GM18858 (cell line): ENCODE results near the gene FBLN1.

Experiments
- ATAC-seq: cut with Tn5 transposase; IDR thresholded peaks from one replicate; pipeline ENCODE4 v1.9.1; 2021; ENCODE audit not compliant: unreplicated experiment

The FBLN1 gene

GRCh38 chr22:45503816-45504372 lies 1.2 kb downstream of the FBLN1 start:
- ATAC-seq: no peak

DNA sequence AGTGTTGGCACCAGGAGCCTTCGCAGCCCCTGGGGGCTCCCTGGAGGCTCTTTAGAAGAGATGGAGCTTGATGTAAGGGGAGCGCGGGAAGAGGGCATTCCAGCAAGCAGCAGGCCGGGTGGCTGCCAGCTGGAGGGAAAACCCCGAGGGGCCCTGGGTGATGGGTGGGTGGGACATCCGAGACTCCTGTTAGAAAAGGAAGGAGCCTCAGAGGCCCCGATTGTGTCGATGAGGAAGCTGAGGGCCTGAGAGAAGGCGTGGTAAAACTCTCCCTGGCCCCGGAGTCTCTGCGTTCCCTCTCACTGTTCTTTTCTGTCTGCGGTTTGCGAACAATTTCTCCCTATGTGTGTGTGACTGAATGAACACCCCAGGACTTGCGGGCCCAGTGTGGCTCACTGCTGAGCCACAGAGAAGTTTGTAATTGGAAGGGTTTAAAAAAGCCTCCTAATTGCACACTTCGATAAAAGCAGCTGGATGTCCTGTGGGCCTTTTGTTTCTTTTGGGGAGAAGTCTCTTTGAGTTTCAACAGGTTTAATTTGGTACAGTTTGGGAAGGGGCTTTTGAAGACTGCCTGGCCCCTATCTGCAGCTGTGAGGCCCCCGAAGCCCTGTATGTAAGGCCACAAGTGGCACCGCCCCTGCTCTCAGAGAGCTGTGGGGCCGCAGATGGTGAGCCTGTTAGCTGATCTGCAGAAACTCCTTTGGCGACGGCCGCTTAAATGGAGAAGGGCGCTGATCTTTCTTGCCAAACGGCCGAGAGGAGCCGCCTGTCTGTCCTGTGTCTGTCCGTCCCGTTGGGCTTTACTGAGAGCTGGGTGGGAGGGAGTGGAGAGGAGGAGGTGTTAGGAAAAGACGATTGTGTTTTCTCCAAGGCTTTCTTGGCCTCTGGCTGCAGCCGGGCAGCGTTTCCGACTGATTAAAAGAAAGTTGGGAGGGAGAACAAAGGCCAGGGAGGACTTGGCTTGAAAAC lies 2.0 kb downstream of the FBLN1 start:
- ATAC-seq: no peak

DNA sequence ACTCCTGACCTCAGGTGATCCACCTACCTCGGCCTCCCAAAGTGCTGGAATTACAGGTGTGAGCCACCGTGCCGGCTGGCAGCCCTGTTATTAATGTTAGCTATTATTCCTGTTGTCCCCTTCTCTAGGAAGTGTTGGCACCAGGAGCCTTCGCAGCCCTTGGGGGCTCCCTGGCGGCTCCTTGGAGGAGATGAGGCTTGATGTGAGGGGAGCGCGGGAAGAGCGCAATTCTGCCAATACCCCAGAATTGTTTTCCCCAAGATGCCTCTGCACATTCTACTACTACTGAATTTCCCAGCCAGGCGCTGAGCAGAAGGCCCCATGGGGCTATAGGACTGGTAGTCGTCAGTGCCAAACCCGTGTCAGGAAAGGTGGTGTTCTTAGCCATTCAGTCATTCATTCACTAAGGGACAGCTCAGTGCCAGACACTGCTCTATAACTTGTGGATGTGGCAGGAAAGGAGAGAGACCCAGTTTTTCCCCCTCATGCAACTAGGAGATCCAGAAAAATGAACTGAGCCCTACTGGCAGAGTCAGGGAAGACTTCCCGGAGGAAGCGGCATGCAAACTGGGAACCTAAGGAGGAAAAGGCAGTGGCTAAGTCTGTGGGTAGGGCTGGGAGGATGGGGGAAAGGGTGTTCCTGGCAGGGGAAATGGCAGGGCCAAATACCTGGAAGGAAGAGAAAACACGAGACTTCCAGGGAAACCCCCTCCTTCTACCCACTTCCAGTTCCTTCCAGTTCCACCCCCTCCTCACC lies 3.5 kb downstream of the FBLN1 start:
- no peak for ATAC-seq

GRCh38 chr22:45506816-45507360 lies 4.2 kb downstream of the FBLN1 start:
- no peak for ATAC-seq

DNA sequence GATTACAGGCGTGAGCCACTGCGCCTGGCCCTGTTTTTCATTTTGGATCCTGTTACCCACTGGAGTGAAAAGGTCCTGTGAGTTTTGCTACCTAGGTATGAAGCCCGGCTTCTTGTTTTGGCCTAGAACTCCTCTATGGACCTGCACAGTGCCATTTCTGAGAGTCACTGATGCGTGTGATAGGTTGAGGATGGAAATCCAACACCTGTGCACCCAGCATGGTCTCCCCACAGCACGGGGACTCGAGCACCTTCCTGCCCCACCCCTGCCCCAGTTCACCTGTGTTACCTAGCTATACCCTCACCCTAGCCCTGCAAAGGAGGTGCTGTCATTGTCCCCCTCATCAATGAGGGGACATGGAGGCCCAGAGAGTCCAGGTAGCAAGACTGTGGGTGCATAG lies 5.1 kb downstream of the FBLN1 start:
- ATAC-seq: no peak

GRCh38 chr22:45508814-45509213 lies 6.1 kb downstream of the FBLN1 start:
- no peak for ATAC-seq

DNA sequence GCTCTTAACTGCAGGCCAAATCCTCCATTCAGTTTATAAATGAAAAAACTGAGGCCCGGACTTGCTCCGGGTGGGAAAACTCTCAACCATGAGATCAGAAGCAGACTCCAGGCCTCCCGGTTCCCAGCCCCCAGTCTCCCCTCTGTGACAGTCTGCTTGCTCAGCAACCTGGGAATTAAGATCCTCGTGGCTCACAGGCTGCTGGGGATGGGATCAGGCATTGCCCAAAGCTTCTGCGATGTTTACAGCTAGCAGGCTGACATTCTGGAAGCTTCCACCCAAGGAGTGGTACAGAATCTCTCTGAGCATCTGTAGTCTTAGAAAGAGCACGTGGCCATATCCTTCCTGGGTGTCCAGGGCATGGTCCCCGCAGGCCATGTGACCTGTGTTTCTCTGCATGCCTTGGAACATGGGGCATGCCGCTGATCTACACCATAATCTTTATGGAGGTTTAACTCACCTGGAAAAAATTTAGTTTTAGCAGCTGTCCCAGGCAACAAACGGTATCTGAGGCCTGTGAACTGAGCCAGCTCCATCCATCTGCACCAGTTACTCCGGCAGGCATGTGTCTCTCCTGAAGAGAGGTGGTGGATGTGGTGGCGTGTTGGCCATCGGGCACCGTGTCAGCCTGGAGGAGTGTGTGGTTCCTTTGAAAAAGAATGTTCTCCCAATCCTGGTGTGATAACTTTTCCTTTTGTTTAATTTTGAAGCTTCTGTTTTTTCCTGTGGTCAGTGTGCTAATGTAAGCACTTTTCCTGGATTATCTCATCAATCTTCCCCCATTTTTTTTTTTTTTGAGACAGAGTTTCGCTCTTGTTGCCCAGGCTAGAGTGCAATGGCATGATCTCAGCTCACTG lies 7.9 kb downstream of the FBLN1 start:
- no peak for ATAC-seq

DNA sequence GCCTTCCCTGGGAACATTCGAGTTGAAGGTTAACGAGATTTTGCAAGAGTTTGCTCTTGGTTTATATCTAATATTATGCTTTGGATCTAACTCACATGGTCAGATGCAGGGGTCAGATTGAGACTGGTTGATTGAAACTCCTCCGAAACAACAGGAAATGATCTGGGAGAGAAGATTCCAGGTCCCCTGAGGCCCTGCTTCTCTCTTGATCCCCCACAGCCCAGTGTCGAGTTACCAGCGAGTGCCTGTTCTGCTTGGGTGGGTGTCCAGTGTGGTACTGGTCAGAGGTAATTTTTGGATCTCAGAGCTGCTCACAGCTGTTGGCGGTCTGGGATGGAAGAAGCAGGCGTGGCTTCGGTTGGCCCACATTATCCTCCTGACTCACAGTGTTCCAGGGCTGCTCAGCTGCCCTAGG lies 9.2 kb downstream of the FBLN1 start:
- no peak for ATAC-seq

DNA sequence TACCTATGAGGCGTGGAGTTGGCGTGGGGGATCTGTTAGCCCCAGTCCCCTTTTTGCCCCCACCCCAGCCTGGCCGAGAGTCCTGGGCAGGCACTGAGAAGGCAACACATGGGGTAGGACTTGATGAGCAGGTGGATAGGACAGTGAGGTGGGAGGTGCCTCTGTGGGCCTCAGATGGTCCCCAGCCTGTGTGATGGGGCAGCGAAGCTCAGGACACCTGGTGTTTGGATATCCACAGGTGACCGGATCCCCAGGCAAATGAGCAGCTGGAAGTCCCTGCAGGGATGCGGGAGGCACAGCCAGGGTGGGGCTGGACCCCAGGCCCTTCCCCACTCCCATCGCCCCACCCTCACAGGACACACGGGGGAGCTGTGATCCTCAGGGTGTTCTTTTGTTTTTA lies 9.7 kb downstream of the FBLN1 start:
- no peak for ATAC-seq

DNA sequence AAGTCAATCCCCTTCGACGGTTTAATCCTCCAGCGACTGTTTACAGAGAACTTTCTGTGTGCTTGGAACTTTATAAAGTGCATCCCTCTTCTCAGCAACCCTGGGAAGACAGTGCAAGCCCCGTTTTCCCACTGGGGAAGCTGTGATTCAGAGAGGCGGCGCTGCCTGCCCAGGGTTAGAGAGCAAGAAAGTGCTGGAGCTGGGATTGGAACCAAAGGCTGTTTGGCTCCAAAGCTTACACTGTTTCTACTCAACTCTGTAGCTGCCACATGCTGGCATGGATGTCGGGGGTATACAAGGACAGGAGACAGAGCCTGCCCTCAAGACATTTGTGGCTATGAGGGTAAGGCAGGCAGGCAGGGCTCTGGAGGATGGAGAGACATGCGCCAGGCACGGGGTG lies 13.0 kb downstream of the FBLN1 start:
- ATAC-seq: no peak

DNA sequence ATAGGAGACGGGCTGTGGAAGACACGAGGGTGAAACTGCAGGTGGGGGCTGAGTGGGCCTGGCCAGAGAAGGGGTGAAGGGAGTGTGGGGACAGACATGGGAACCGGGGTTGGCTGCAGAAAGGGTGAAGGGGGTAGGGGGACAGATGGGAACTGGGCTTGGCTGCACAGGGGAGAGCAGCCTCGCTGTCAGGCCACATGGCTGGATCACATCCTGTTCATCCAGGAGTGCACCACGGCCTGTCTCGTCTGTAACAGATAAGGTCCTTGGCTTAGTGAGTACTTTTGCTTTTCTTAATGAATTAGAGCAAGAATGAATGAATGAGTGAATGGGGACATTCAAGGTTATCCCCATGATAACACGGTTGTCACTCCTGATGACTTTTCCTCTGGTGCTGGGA lies 13.5 kb downstream of the FBLN1 start:
- no peak for ATAC-seq

DNA sequence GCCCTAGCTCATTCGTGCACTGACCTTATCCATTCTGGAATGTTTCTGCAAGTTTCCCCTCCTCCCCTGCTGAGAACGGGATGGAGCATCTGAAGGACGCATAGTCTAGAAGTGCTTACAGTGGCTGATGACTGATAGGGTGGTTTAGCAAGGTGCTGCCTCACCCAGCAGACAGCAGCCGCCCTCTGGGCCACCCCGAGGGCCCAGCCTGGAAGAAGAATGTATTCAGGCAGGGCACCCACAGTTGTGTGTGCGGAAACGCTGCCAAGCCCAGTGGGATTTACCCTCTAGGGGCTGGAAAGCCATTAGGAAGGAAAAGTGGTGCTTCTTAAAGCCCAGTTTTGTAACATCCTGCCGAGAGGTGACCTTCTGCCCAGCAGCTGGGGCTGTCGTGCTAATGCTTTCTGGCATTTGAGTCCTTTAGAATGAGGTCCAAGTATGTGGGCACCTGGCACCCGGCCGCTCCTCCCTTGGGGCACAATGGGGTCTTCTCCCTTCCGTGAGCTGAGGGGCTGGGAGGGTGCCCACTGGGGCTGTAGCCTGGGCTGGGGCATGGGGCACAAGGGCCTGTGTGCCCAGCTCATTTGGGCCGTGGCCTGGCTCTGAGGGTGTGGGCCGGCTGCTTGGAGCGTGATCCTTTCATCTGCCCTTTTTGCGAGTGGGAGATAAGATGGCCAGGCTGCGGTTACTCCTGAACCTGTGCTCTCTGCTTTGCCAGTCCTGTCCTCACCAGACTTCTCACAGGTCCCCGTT lies 14.4 kb downstream of the FBLN1 start:
- ATAC-seq: no peak

- ATAC-seq: no peak
These were observed 15.5 kb downstream of the FBLN1 start for GRCh38 chr22:45518136-45518535.

DNA sequence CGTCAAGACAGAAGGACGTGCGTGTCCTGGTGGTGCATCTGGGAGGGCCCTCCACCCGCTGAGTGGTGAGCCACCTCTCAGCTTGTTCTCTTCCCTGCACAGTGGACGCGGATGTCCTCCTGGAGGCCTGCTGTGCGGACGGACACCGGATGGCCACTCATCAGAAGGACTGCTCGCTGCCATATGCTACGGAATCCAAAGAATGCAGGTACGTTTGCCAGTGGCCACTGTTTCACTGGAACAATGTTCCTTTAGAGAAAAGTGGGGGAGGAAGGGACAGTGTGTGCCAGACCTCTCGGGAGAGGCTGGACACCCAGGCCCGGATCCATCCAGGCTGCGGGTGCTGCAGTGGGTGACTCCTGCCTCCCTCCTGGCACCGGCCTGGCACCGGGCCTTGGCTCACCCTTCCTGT lies 15.9 kb downstream of the FBLN1 start:
- ATAC-seq: no peak

- ATAC-seq: no peak
These were observed 18.5 kb downstream of the FBLN1 start for GRCh38 chr22:45521178-45521577.

DNA sequence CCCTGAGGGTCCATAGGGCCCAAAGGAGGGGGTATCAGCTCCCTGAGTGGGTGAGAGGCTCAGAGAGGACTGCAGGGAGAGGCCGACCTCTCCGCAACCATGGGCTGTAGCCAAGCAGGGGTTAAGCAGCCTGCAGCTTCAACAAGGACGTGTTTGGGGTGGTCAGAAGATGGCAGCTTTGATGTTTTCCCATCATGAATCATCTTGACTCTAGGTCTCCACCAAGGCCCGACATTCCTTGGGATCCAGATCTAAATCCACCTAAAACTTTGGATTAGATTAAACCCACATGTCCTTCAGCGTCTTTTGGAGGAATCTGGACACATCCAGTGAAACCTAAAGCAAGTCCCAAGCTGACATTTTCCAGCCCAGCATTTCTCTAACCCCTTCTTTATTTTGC lies 19.8 kb downstream of the FBLN1 start:
- ATAC-seq: no peak

DNA sequence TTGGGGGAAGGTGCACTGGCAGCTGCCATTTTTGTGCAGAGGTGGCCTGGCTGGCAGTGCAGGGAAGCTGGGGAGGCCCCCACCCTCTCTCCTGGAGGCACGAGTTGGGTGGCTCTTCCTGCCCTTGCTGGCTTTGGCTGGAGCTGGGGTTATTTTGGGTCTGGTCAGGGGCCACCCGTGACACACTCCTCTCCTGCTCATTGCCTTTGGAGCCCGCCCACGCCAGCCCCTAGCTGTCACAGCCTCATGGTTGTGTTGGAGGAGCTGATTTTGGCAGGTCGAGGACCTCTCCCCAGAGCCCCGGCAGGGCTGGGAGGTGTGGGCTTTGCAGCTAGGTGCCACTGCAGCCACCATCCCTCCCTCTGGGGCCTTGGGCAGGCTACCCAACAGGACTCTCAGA lies 21.5 kb downstream of the FBLN1 start:
- no peak for ATAC-seq

GRCh38 chr22:45524966-45525365 lies 22.3 kb downstream of the FBLN1 start:
- no peak for ATAC-seq

GRCh38 chr22:45525480-45525879 lies 22.8 kb downstream of the FBLN1 start:
- no peak for ATAC-seq

DNA sequence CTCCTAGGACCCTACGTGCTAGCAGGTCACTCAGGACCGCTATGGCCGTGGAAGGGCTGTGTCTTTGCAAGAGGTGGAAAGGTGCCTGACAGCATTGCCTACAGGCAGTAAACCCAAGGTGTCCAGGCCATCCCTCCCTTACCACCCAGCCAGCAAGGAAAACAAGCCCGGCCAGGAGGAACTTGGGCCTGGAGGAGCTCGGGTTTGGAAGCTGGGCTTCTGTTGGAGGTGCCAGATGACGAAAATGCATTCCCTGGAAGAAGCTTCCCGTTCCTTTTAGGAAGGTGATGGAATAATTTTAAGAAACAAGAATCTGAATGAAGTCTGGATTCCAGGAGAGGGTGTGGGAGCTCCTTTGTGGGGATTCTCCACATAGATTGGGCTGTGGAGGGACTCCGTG lies 23.6 kb downstream of the FBLN1 start:
- no peak for ATAC-seq
